ENCODE measurements around the gene C2orf92.
"Not testable (repeated sequence)": the region's sequence is repeated elsewhere in the genome, so short reads cannot be mapped to it uniquely, and the experiment has no call there.

The C2orf92 gene

GRCh38 chr2:97669448-97669847 is at the start of gene C2orf92:
Gene C2orf92, plus strand, starts transcription at chr2:97669713. Its CDS starts 76 bp downstream, at chr2:97669789.
- DNase-seq (ENCODE audit: low read depth in 3 of 3): no peak

- not testable (repeated sequence) for DNase-seq (ENCODE audit: low read depth in 3 of 3)
These were observed 49.0 kb upstream of the C2orf92 start for GRCh38 chr2:97620492-97620891.

- not testable (repeated sequence) for DNase-seq (ENCODE audit: low read depth in 3 of 3)
These were observed 46.5 kb upstream of the C2orf92 start for GRCh38 chr2:97622976-97623375.

- DNase-seq (ENCODE audit: low read depth in 3 of 3): not testable (repeated sequence)
These were observed 44.0 kb upstream of the C2orf92 start for GRCh38 chr2:97625354-97626048.

- not testable (repeated sequence) for DNase-seq (ENCODE audit: low read depth in 3 of 3)
These were observed 43.5 kb upstream of the C2orf92 start for GRCh38 chr2:97626049-97626430.

- no peak for DNase-seq (ENCODE audit: low read depth in 3 of 3)
These were observed 25.3 kb upstream of the C2orf92 start for GRCh38 chr2:97644023-97644717.

GRCh38 chr2:97645112-97645694 is 24.3 kb upstream of the C2orf92 start:
- DNase-seq (ENCODE audit: low read depth in 3 of 3): peak in 1 of 3 experiments; percentile 18

GRCh38 chr2:97645695-97646629 is 23.6 kb upstream of the C2orf92 start, which contains the start of gene COX5B:
Gene COX5B, plus strand, starts transcription at chr2:97646062. Its CDS starts 25 bp downstream, at chr2:97646087.
- peak; percentile 98 to 99 (median 99) for DNase-seq (ENCODE audit: low read depth in 3 of 3)

- DNase-seq (ENCODE audit: low read depth in 3 of 3): no peak
These were observed 22.5 kb upstream of the C2orf92 start for GRCh38 chr2:97646977-97647376.

- no peak for DNase-seq (ENCODE audit: low read depth in 3 of 3)
These were observed 18.4 kb upstream of the C2orf92 start for GRCh38 chr2:97651114-97651513.

- no peak for DNase-seq (ENCODE audit: low read depth in 3 of 3)
These were observed 16.0 kb upstream of the C2orf92 start for GRCh38 chr2:97653473-97653872.

- no peak for DNase-seq (ENCODE audit: low read depth in 3 of 3)
These were observed 15.6 kb upstream of the C2orf92 start for GRCh38 chr2:97653874-97654273.

GRCh38 chr2:97654309-97654708 is 15.2 kb upstream of the C2orf92 start:
- no peak for DNase-seq (ENCODE audit: low read depth in 3 of 3)

- no peak for DNase-seq (ENCODE audit: low read depth in 3 of 3)
These were observed 14.7 kb upstream of the C2orf92 start for GRCh38 chr2:97654791-97655190.

GRCh38 chr2:97656129-97656755 is 13.3 kb upstream of the C2orf92 start:
- no peak for DNase-seq (ENCODE audit: low read depth in 3 of 3)

GRCh38 chr2:97656905-97657587 is 12.5 kb upstream of the C2orf92 start:
- DNase-seq (ENCODE audit: low read depth in 3 of 3): no peak

GRCh38 chr2:97657986-97658690 is 11.4 kb upstream of the C2orf92 start:
- DNase-seq (ENCODE audit: low read depth in 3 of 3): no peak

GRCh38 chr2:97658691-97659157 is 10.8 kb upstream of the C2orf92 start:
- no peak for DNase-seq (ENCODE audit: low read depth in 3 of 3)

- no peak for DNase-seq (ENCODE audit: low read depth in 3 of 3)
These were observed 10.1 kb upstream of the C2orf92 start for GRCh38 chr2:97659256-97660043.

Data from stimulated activated CD4-positive, alpha-beta T cell treated with anti-CD3 and anti-CD28 coated beads, TNF-alpha, amount 100 ng/mL, for 24 hours (primary cell).